ENCODE results near the gene MXRA8. TPM values are rescaled to one million over a fixed set of nuclear protein-coding genes. Genes with fewer than 3 reads are reported as not detected.
A peak's percentile ranks its signal among the peaks of the same experiment; 100 is the strongest.

MXRA8 gene
- total RNA-seq, 1 donor from 2014 or later, result 24.3 TPM

DNA sequence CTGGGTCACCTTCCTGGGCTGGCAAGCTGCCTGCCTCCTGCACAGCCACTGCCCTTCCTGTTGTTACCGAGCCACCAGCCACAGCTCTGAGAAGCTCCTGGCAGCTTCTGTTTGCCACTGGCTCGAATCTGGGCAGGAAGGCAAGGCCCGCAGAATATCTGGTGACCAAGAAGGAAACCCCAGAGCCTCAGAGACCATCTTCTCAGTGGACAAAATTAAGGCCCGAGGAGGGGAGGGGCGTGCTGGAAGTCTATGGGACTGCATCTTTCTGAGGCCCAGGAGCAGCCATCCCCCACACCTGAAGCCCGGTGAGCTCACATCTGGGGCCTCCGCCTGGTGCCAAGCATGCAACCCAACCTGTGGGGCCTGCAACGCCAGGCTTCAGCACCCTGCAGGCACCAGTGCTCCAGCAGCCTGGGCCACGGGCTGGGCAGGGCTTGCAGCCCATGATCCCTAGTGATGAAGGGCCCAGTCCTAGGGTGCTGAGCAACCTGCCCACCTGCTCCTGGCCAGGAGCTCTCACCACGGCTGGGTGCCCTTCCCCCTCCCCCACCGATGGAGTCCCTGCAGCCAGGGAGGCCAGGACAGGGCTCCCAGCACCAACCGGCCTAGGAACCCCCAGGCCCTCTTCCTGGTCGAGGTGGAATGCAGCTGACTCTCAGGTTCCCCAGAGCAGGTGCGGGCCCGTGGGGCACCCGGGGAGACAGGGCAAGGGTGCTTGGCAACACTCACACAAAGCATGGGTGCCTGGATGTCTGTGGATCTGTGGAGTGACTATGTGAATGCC lies 32.9 kb downstream of the MXRA8 start:
- Mint-ChIP-seq H3K36me3 (ENCODE audit: insufficient read depth) (no peaks in the 10 kb centered on the region), H3K4me1 (ENCODE audit: low read depth) (peaks cover 7% of the 10 kb centered on the region), H3K27ac (peak overlapping the region; percentile 64), H3K27me3 (no peaks in the 10 kb centered on the region), H3K4me3 (ENCODE audit: low read depth) (peak overlapping the region; percentile 67), H3K9me3 (ENCODE audit: low read depth) (no peaks in the 10 kb centered on the region)
- TF ChIP-seq, protein P1, sequence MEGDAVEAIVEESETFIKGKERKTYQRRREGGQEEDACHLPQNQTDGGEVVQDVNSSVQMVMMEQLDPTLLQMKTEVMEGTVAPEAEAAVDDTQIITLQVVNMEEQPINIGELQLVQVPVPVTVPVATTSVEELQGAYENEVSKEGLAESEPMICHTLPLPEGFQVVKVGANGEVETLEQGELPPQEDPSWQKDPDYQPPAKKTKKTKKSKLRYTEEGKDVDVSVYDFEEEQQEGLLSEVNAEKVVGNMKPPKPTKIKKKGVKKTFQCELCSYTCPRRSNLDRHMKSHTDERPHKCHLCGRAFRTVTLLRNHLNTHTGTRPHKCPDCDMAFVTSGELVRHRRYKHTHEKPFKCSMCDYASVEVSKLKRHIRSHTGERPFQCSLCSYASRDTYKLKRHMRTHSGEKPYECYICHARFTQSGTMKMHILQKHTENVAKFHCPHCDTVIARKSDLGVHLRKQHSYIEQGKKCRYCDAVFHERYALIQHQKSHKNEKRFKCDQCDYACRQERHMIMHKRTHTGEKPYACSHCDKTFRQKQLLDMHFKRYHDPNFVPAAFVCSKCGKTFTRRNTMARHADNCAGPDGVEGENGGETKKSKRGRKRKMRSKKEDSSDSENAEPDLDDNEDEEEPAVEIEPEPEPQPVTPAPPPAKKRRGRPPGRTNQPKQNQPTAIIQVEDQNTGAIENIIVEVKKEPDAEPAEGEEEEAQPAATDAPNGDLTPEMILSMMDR (IDR thresholded peaks at IDR 0.05; ENCODE audit: unreplicated experiment), result no peak
- DNase-seq (ENCODE audit: low spot score, unreplicated experiment), result no peak

DNA sequence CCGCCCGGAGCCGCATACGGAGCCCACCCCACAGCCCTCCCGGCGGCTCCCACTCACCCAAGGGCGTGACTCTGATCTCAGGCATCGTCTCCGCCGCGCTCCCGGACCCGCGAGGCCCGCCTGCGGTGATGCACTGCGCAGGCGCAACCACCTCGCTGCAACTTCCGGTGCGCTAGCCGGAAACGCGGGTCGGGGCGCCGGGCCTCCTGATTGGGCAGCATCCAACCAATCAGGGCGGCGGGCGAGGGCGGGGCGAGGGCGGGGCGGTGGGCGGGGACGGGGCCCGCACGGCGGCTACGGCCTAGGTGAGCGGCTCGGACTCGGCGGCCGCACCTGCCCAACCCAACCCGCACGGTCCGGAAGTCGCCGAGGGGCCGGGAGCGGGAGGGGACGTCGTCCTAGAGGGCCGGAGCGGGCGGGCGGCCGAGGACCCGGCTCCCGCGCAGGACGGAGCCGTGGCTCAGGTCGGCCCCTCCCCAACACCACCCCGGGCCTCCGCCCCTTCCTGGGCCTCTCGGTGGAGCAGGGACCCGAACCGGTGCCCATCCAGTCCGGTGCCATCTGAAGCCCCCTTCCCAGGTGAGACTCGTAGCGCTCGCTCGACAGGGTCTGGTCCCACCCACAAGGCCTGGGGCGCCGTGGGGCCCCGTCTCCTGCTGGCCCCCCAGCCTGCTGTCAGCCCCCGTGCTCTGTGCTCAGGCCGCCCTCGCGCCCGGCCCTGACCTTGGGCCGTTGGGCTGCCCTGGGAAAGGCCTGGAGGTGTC lies 33.6 kb downstream of the MXRA8 start, which contains the start of the genes CPTP and INTS11:
Gene CPTP, plus strand, starts transcription at position 279 of the 764 bp plus-strand sequence. CDS start 2,109 bp downstream, outside the sequence.
Gene INTS11, minus strand, starts transcription at position 137 of the 764 bp plus-strand sequence. Its CDS starts 52 bp downstream, at position 85.
- Mint-ChIP-seq H3K27me3 (no peaks in the 10 kb centered on the region), H3K36me3 (ENCODE audit: insufficient read depth) (no peaks in the 10 kb centered on the region), H3K4me3 (ENCODE audit: low read depth) (peak within 1 kb of the TSS; percentile 83), H3K27ac (peak within 1 kb of the TSS; percentile 80), H3K4me1 (ENCODE audit: low read depth) (peaks cover 7% of the 10 kb centered on the region), H3K9me3 (ENCODE audit: low read depth) (no peaks in the 10 kb centered on the region)
- peak; percentile 97 for DNase-seq (ENCODE audit: low spot score, unreplicated experiment)
- TF ChIP-seq, protein P1 (IDR thresholded peaks at IDR 0.05; ENCODE audit: unreplicated experiment), result no peak

DNA sequence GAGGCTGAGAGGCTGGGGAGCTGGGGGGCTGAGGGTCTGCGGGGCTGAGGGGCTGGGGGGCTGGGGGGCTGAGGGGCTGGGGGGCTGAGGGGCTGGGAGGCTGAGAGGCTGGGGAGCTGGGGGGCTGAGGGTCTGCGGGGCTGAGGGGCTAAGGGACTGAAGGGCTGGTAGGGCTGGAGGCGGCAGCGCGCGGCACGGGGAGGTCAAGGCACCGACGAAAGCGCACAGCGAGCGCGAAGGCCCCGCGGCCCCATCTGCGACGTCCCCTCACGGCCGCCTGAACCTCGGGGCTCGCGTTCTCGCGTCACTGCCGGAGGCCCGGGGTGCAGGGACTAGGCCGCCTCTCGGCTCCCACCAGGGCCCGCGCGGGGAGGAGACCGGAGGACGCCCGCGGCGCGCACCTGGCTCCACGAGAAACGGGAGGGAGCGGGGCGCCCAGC lies 34.3 kb downstream of the MXRA8 start:
- Mint-ChIP-seq H3K4me1 (ENCODE audit: low read depth) (peaks cover 7% of the 10 kb centered on the region), H3K4me3 (ENCODE audit: low read depth) (peak overlapping the region; percentile 82), H3K27me3 (no peaks in the 10 kb centered on the region), H3K9me3 (ENCODE audit: low read depth) (no peaks in the 10 kb centered on the region), H3K36me3 (ENCODE audit: insufficient read depth) (peaks cover 1% of the 10 kb centered on the region), H3K27ac (no peak overlapping the region)
- DNase-seq (ENCODE audit: low spot score, unreplicated experiment), result no peak
- TF ChIP-seq, protein P1 (IDR thresholded peaks at IDR 0.05; ENCODE audit: unreplicated experiment), result no peak

DNA sequence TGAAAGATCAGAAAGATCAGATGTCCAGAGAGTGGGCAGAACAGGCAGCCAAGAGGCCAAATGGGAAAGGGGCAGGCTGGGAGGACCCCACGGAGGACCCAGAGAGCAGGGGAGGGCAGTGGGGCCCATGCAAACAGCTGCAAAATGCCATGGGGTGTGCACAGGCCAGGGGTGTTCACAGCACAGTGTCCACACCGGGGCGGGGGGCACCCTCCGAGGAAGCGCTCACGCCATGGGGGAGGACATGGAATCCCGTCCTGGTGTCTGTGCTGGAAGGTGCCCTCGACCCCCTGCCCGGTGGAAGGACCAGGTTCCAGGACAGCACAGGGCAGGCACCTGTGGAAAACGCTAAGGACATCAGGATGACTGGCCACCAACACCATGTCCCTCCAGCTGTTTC lies 35.4 kb downstream of the MXRA8 start:
- no peak overlapping the region for H3K27ac Mint-ChIP-seq
- no peaks in the 10 kb centered on the region for H3K9me3 Mint-ChIP-seq (ENCODE audit: low read depth)
- TF ChIP-seq, protein P1 (IDR thresholded peaks at IDR 0.05; ENCODE audit: unreplicated experiment), result no peak
- peaks cover 1% of the 10 kb centered on the region for H3K36me3 Mint-ChIP-seq (ENCODE audit: insufficient read depth)
- H3K4me1 Mint-ChIP-seq (ENCODE audit: low read depth), result peaks cover 7% of the 10 kb centered on the region
- peak overlapping the region; percentile 83 for H3K4me3 Mint-ChIP-seq (ENCODE audit: low read depth)
- DNase-seq (ENCODE audit: low spot score, unreplicated experiment), result no peak
- no peaks in the 10 kb centered on the region for H3K27me3 Mint-ChIP-seq

DNA sequence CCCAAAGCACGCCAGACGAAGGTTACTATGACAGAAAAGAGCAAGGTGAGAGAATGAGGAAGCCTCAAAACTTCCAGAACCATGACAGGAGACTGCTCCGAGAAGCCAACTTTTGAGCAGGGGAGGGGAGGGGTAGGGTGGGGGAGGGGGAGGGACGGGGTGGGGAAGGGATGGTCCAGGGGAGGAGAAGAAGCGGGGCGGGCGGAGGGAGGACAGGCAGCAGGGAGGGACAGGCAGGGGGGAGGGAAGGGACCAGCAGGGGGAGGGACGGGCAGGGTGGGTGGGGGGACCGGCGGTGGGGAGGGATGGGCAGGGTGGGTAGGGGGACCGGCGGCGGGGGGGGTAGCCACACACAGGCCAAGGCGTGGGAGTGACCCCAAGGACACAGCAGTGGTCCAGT lies 35.9 kb downstream of the MXRA8 start:
- Mint-ChIP-seq H3K4me1 (ENCODE audit: low read depth) (peaks cover 7% of the 10 kb centered on the region), H3K27me3 (no peaks in the 10 kb centered on the region), H3K27ac (peak overlapping the region; percentile 57)

More for the DNA sequence above, 35.9 kb downstream of the MXRA8 start:
- H3K9me3 Mint-ChIP-seq (ENCODE audit: low read depth), result no peaks in the 10 kb centered on the region
- TF ChIP-seq, protein P1 (IDR thresholded peaks at IDR 0.05; ENCODE audit: unreplicated experiment), result no peak
- peak overlapping the region; percentile 83 for H3K4me3 Mint-ChIP-seq (ENCODE audit: low read depth)
- peaks cover 1% of the 10 kb centered on the region for H3K36me3 Mint-ChIP-seq (ENCODE audit: insufficient read depth)
- no peak for DNase-seq (ENCODE audit: low spot score, unreplicated experiment)

Measured in progenitor cell of endocrine pancreas (in vitro differentiated cells).